ENCODE data around the gene CCDC38. TPM values are rescaled to one million over a fixed set of nuclear protein-coding genes. Genes with fewer than 3 reads are reported as not detected.

The CCDC38 gene
- total and polyA plus RNA-seq, 9 of the 15 experiments (the other 6 are each of a cell fraction or from before 2014, with no cell fraction given), result not detected

DNA sequence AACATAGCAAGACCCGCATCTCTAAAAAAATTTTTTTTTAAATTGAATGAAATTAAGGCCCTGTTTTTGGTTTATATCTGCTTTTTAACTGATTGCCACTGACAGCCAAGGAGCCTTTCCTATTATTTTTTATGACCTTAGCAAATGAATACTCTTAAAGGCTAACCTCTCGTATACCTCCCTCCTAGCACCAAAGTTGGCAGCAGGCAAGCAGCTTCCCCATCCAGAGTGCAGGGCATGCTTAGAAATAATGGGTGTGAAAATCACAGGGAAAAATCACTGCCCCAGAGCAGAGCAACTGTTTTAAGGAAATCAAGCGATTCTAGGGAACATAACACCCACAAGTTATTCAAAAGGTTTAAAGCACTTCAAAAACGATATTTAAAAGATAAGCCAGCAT, 33.1 kb upstream of the CCDC38 start:
- CTCF ChIA-PET (ENCODE audit: low intra/inter-chr PET ratio), result no interaction called here
- POLR2A ChIA-PET, result no interaction called here
- no peaks in the 10 kb centered on the region for H3K9me3 ChIP-seq (replicated peaks; ENCODE audit: control insufficient read depth, insufficient read depth, low read depth, low read length)
- H3K9me1 ChIP-seq (ENCODE audit: control insufficient read depth, insufficient read depth, low read length), result no peaks in the 10 kb centered on the region
- ATAC-seq (no peak), FAIRE-seq (no peak), DNase-seq (ENCODE audit: extremely low read depth in 1 of 4, low spot score in 3 of 4) (no peak)
- H3K27me3 ChIP-seq (ENCODE audit: control insufficient read depth in 2 of 2, insufficient read depth in 2 of 2, low read length in 2 of 2), result peaks cover 20 to 27% of the 10 kb centered on the region in 2 experiments
- H3K36me3 ChIP-seq (ENCODE audit: control insufficient read depth, insufficient read depth, low read length), result no peaks in the 10 kb centered on the region
- no peak overlapping the region for H3K4me3 ChIP-seq
- no peak overlapping the region for H3K9ac ChIP-seq (ENCODE audit: insufficient read depth in 1 of 2, low read depth in 2 of 2, low read length in 2 of 2)
- H3K79me2 ChIP-seq (ENCODE audit: control insufficient read depth, insufficient read depth, low read length), result no peaks in the 10 kb centered on the region
- no TSS peak for BruUV-seq (replicated peaks)
- intact Hi-C loops (cut with micrococcal nuclease), result no loop called here
- peaks cover 4% of the 10 kb centered on the region; the same call in 1 of the 2 replicates for H4K20me1 ChIP-seq (replicated peaks; ENCODE audit: control insufficient read depth, insufficient read depth, low read length)
- no peak overlapping the region for H2AFZ ChIP-seq (ENCODE audit: low read depth, low read length)
- no peak overlapping the region for H3K4me2 ChIP-seq (ENCODE audit: insufficient read depth, low read length)
- 0% methylated on average over 4 of the region's 4 CpGs for WGBS (ENCODE audit: insufficient coverage, low coverage, missing lambda C conversion rate)
- TF ChIP-seq FOXP4 (CRISPR knock-in tag; IDR thresholded peaks at IDR 0.05; ENCODE audit: borderline replicate concordance), result no peak
- no peak for TF ChIP-seq ESRRB (CRISPR knock-in tag; IDR thresholded peaks at IDR 0.05; ENCODE audit: borderline replicate concordance)
- TF ChIP-seq BCL6 (CRISPR knock-in tag; IDR thresholded peaks at IDR 0.05), result no peak
- TF ChIP-seq NCOA4 (IDR thresholded peaks at IDR 0.05; ENCODE audit: partially characterized antibody), result no peak
- TF ChIP-seq RBFOX2 (IDR thresholded peaks at IDR 0.05; ENCODE audit: low read depth, low read length), result no peak
- TF ChIP-seq RBM34 (IDR thresholded peaks at IDR 0.05; ENCODE audit: borderline replicate concordance, insufficient read depth, low read length), result no peak
- in situ Hi-C loops (cut with MboI), result no loop called here
- H3K27ac ChIP-seq (ENCODE audit: extremely low read depth, low read depth, low read length), result no peak overlapping the region
- peaks cover 0 to 5% of the 10 kb centered on the region in 2 experiments; a peak in 1 of 5 replicates for H3K4me1 ChIP-seq (replicated peaks in 1 of 2; ENCODE audit: control insufficient read depth in 2 of 2, insufficient read depth in 2 of 2, low read length in 2 of 2)
